Measurements from ENCODE around the gene PIGW. TPM values are rescaled to one million over a fixed set of nuclear protein-coding genes. Genes with fewer than 3 reads are reported as not detected.

The PIGW gene
- polyA plus RNA-seq, 1 donor from 2014 or later, result 5.4 TPM

GRCh38 chr17:36525888-36526287 is 8.9 kb upstream of the PIGW start:
- H3K4me2 ChIP-seq (ENCODE audit: low read length), result no peak overlapping the region
- no peaks in the 10 kb centered on the region for H3K27me3 ChIP-seq (ENCODE audit: insufficient read depth, low read depth, low read length)
- no peak overlapping the region for H3K27ac ChIP-seq (ENCODE audit: low read length)
- no peaks in the 10 kb centered on the region for H3K79me2 ChIP-seq (replicated peaks; ENCODE audit: insufficient read depth, low read length)
- no peaks in the 10 kb centered on the region for H3K9me2 ChIP-seq (ENCODE audit: insufficient read depth, low read length)
- H3K9ac ChIP-seq (ENCODE audit: low read length), result no peak overlapping the region
- no peaks in the 10 kb centered on the region for H4K20me1 ChIP-seq (ENCODE audit: insufficient read depth)
- H2AFZ ChIP-seq (ENCODE audit: low read depth, low read length), result no peak overlapping the region
- no peaks in the 10 kb centered on the region for H3K9me3 ChIP-seq (ENCODE audit: low read length)
- TF ChIP-seq POLR2AphosphoS5 (IDR thresholded peaks at IDR 0.05), result no peak
- no peak for TF ChIP-seq EZH2 (IDR thresholded peaks at IDR 0.05; ENCODE audit: borderline replicate concordance, insufficient read depth, low read length, poor library complexity, severe bottlenecking)
- TF ChIP-seq SMC3 (conservative IDR thresholded peaks at IDR 0.05; ENCODE audit: poor library complexity), result no peak
- no peak for TF ChIP-seq TAF1 (IDR thresholded peaks at IDR 0.05; ENCODE audit: low read depth)
- TF ChIP-seq RAD21 (conservative IDR thresholded peaks at IDR 0.05), result no peak
- TF ChIP-seq MXI1 (conservative IDR thresholded peaks at IDR 0.05; ENCODE audit: poor library complexity, severe bottlenecking), result no peak
- no peak for TF ChIP-seq CTCF (IDR thresholded peaks at IDR 0.05; ENCODE audit: poor library complexity, severe bottlenecking)
- no peak for TF ChIP-seq REST (IDR thresholded peaks at IDR 0.05; ENCODE audit: borderline replicate concordance)
- TF ChIP-seq EP300 (conservative IDR thresholded peaks at IDR 0.05; ENCODE audit: poor library complexity, severe bottlenecking), result no peak
- no peak overlapping the region for H3K4me3 ChIP-seq (ENCODE audit: low read length)
- H3F3A ChIP-seq (ENCODE audit: insufficient read depth, low read length, poor library complexity, severe bottlenecking), result no peaks in the 10 kb centered on the region
- peaks cover 9% of the 10 kb centered on the region for H3K36me3 ChIP-seq (ENCODE audit: insufficient read depth, low read length)

- Histone ChIP-seq H2AFZ (ENCODE audit: low read depth, low read length) (no peak overlapping the region), H3K36me3 (ENCODE audit: insufficient read depth, low read length) (peaks cover 9% of the 10 kb centered on the region), H3K4me2 (ENCODE audit: low read length) (no peak overlapping the region), H3K9me3 (ENCODE audit: low read length) (no peaks in the 10 kb centered on the region), H3F3A (ENCODE audit: insufficient read depth, low read length, poor library complexity, severe bottlenecking) (no peaks in the 10 kb centered on the region), H3K4me3 (ENCODE audit: low read length) (no peak overlapping the region), H3K79me2 (replicated peaks; ENCODE audit: insufficient read depth, low read length) (no peaks in the 10 kb centered on the region), H4K20me1 (ENCODE audit: insufficient read depth) (no peaks in the 10 kb centered on the region), H3K9ac (ENCODE audit: low read length) (no peak overlapping the region), H3K9me2 (ENCODE audit: insufficient read depth, low read length) (no peaks in the 10 kb centered on the region), H3K27ac (ENCODE audit: low read length) (no peak overlapping the region), H3K27me3 (ENCODE audit: insufficient read depth, low read depth, low read length) (no peaks in the 10 kb centered on the region)
- TF ChIP-seq EP300 (conservative IDR thresholded peaks at IDR 0.05; ENCODE audit: poor library complexity, severe bottlenecking) (no peak), RAD21 (conservative IDR thresholded peaks at IDR 0.05) (no peak), CTCF (IDR thresholded peaks at IDR 0.05; ENCODE audit: poor library complexity, severe bottlenecking) (no peak), SMC3 (conservative IDR thresholded peaks at IDR 0.05; ENCODE audit: poor library complexity) (no peak)
Measured at GRCh38 chr17:36527621-36528250, 7.1 kb upstream of the PIGW start.
